ENCODE measurements around the gene HLA-DOA. TPM values are rescaled to one million over a fixed set of nuclear protein-coding genes. Genes with fewer than 3 reads are reported as not detected.

Gene HLA-DOA
- total RNA-seq, 1 donor from 2014 or later = 6.1 TPM

GRCh38 chr6:33004940-33005339, 4.5 kb downstream of the HLA-DOA start:
- Mint-ChIP-seq H3K4me3 (no peak overlapping the region), H3K4me1 (peaks cover 9% of the 10 kb centered on the region), H3K27me3 (ENCODE audit: low read depth) (peaks cover 64% of the 10 kb centered on the region), H3K9me3 (no peaks in the 10 kb centered on the region), H3K27ac (no peak overlapping the region), H3K36me3 (no peaks in the 10 kb centered on the region)
- DNase-seq (ENCODE audit: low spot score in 2 of 2, unreplicated experiment in 2 of 2) = no peak
- no peak for TF ChIP-seq CTCF (IDR thresholded peaks at IDR 0.05; ENCODE audit: unreplicated experiment)

- no peak for DNase-seq (ENCODE audit: low spot score in 2 of 2, unreplicated experiment in 2 of 2)
- Mint-ChIP-seq H3K9me3 (no peaks in the 10 kb centered on the region), H3K4me1 (no peaks in the 10 kb centered on the region), H3K27me3 (ENCODE audit: low read depth) (peaks cover 70% of the 10 kb centered on the region), H3K4me3 (no peak overlapping the region), H3K27ac (no peak overlapping the region), H3K36me3 (no peaks in the 10 kb centered on the region)
- no peak for TF ChIP-seq CTCF (IDR thresholded peaks at IDR 0.05; ENCODE audit: unreplicated experiment)
These were observed 7.7 kb downstream of the HLA-DOA start for GRCh38 chr6:33001685-33002084.

DNA sequence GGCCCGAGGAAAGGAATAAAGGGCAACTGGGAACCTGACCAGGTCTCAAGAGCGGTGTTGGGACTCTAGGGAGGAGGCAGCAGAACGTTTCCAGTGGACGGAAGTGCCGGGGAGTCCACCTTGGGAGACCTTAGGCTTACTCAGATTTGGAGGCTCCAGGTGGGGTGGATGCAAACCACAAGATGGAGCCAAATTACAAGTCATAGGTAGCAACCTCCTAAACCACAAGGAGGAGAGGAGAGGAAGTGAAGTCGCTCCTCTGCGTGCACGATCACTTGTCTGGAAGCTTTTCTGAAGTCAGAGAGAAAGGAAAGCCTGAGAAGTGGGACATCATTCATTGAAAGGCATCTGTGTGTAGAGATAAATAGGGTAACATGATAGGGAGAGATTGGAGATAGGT, 9.3 kb downstream of the HLA-DOA start:
- H3K4me3 Mint-ChIP-seq = no peak overlapping the region
- H3K9me3 Mint-ChIP-seq = no peaks in the 10 kb centered on the region
- no peak overlapping the region for H3K27ac Mint-ChIP-seq
- peaks cover 80% of the 10 kb centered on the region for H3K27me3 Mint-ChIP-seq (ENCODE audit: low read depth)
- no peaks in the 10 kb centered on the region for H3K36me3 Mint-ChIP-seq
- TF ChIP-seq CTCF (IDR thresholded peaks at IDR 0.05; ENCODE audit: unreplicated experiment) = no peak
- no peak for DNase-seq (ENCODE audit: low spot score in 2 of 2, unreplicated experiment in 2 of 2)
- no peaks in the 10 kb centered on the region for H3K4me1 Mint-ChIP-seq

DNA sequence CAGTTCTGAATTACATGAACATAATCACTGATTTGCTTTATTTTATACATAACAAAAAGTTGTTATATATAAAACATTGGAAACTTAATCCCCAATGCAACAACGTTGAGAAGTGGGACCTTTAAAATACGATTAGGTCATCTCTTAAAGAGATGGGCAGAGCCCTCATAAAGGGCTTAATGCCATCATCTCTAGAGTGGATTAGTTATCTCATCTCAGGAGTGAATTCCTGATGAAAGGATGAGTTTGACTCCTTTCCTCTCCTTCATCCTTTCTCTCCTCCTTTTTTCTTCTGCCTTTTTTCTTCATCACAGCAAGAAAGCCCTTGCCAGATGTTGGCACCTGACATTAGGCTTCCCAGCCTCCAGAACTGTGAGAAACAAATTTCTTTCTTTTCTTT, 13.9 kb downstream of the HLA-DOA start:
- H3K27ac Mint-ChIP-seq = no peak overlapping the region
- TF ChIP-seq CTCF (IDR thresholded peaks at IDR 0.05; ENCODE audit: unreplicated experiment) = no peak
- H3K4me3 Mint-ChIP-seq = no peak overlapping the region
- H3K9me3 Mint-ChIP-seq = no peaks in the 10 kb centered on the region
- H3K36me3 Mint-ChIP-seq = no peaks in the 10 kb centered on the region
- DNase-seq (ENCODE audit: low spot score in 2 of 2, unreplicated experiment in 2 of 2) = no peak
- peaks cover 63% of the 10 kb centered on the region for H3K27me3 Mint-ChIP-seq (ENCODE audit: low read depth)
- no peaks in the 10 kb centered on the region for H3K4me1 Mint-ChIP-seq

GRCh38 chr6:32993363-32993973, 15.9 kb downstream of the HLA-DOA start:
- no peak for TF ChIP-seq CTCF (IDR thresholded peaks at IDR 0.05; ENCODE audit: unreplicated experiment)
- H3K4me1 Mint-ChIP-seq = no peaks in the 10 kb centered on the region
- H3K9me3 Mint-ChIP-seq = no peaks in the 10 kb centered on the region
- DNase-seq (ENCODE audit: low spot score in 2 of 2, unreplicated experiment in 2 of 2) = no peak
- H3K27ac Mint-ChIP-seq = no peak overlapping the region
- H3K27me3 Mint-ChIP-seq (ENCODE audit: low read depth) = peaks cover 54% of the 10 kb centered on the region
- no peak overlapping the region for H3K4me3 Mint-ChIP-seq
- H3K36me3 Mint-ChIP-seq = no peaks in the 10 kb centered on the region

GRCh38 chr6:32991972-32992371, 17.4 kb downstream of the HLA-DOA start:
- peaks cover 58% of the 10 kb centered on the region for H3K27me3 Mint-ChIP-seq (ENCODE audit: low read depth)
- no peak for DNase-seq (ENCODE audit: low spot score in 2 of 2, unreplicated experiment in 2 of 2)
- H3K27ac Mint-ChIP-seq = no peak overlapping the region
- TF ChIP-seq CTCF (IDR thresholded peaks at IDR 0.05; ENCODE audit: unreplicated experiment) = no peak
- H3K4me3 Mint-ChIP-seq = no peak overlapping the region
- no peaks in the 10 kb centered on the region for H3K36me3 Mint-ChIP-seq
- H3K4me1 Mint-ChIP-seq = no peaks in the 10 kb centered on the region
- H3K9me3 Mint-ChIP-seq = no peaks in the 10 kb centered on the region

All from mesothelial cell of epicardium (in vitro differentiated cells).